H1 (cell line): ENCODE data around the gene HENMT1. TPM values are rescaled to one million over a fixed set of nuclear protein-coding genes. Genes with fewer than 3 reads are reported as not detected.

ENCODE experiments used
- BACH1 ChIP-seq: IDR thresholded peaks from 2 replicates; pipeline ENCODE4 v1.6.1; 2012; ENCODE audit warnings: low read length, improper control_type of control experiment
- BRCA1 ChIP-seq: IDR thresholded peaks from 2 replicates; pipeline ENCODE4 v1.6.1; 2012; ENCODE audit warnings: low read depth, low read length, improper control_type of control experiment
- CBX5 ChIP-seq: fragments of 300-800, 300-1000 bp; sonication (generic); IDR thresholded peaks from 2 replicates; pipeline ENCODE4 v1.7.1; 2016; ENCODE audit warnings: antibody characterized with exemption, low read length, low read depth
- FOSL1 ChIP-seq: IDR thresholded peaks from 2 replicates; pipeline ENCODE4 v1.6.1; 2011; ENCODE audit warnings: mild to moderate bottlenecking, low read depth, low read length, moderate library complexity; ENCODE audit not compliant: insufficient read depth
- HDAC6 ChIP-seq: IDR thresholded peaks from one replicate; pipeline ENCODE4 v1.7.1; 2012; ENCODE audit warnings: low read depth, mild to moderate bottlenecking, inconsistent platforms, low read length, moderate library complexity
- POLR2AphosphoS5 ChIP-seq: IDR thresholded peaks from 2 replicates; pipeline ENCODE4 v1.6.1; 2011; ENCODE audit warnings: low read depth, low read length
- RAD21 ChIP-seq, 2 experiments: IDR thresholded peaks in 1 of 2; conservative IDR thresholded peaks in 1 of 2; 2 replicates each; pipeline ENCODE4 v1.6.1; 2011; ENCODE audit warnings: low read depth in 2 of 2, low read length in 2 of 2, improper control_type of control experiment in 1 of 2, inconsistent platforms in 1 of 2, mild to moderate bottlenecking in 1 of 2, moderate library complexity in 1 of 2
- RFX5 ChIP-seq: IDR thresholded peaks from 2 replicates; pipeline ENCODE4 v1.6.1; 2011; ENCODE audit warnings: low read depth, low read length, improper control_type of control experiment, borderline replicate concordance
- ZNF274 ChIP-seq: IDR thresholded peaks from 2 replicates; pipeline ENCODE4 v1.7.0; 2012; ENCODE audit warnings: low read length, borderline replicate concordance; ENCODE audit errors: extremely low read depth
- polyA plus RNA-seq, 7 experiments: library from polyadenylated mRNA; depleted of rRNA in 3 of 7; stranded (reverse) in 5 of 7; unstranded in 2 of 7; fragments of >200 nt in 5 of 7; fragments of 200-250 nt in 2 of 7; gene quantifications; 1 replicate in 5 of 7; 2 replicates in 1 of 7; 4 replicates in 1 of 7; pipeline versions ENCODE4 v1.2.1 to v1.2.3, GENCODE V29; 2011 to 2013; ENCODE audit warnings: missing spikeins in 2 of 7, mixed read lengths in 2 of 7
- total RNA-seq: library from RNA; stranded (reverse); fragmentation: NEBNext Ultra II Directional; extraction: Animal tissue kit (Norgen Biotek cat#: 25700); gene quantifications from 2 replicates; pipeline ENCODE4 v1.2.1, GENCODE V29; 2021
- TF ChIP-seq, protein P1 (sequence below): fragments of 300-600 bp; sonication (generic); IDR thresholded peaks from 2 replicates; pipeline ENCODE4 v1.7.1; 2012; ENCODE audit warnings: low read length, moderate library complexity, mild to moderate bottlenecking, inconsistent platforms; ENCODE audit not compliant: insufficient replicate concordance

Gene HENMT1
- total and polyA plus RNA-seq, 2 of the 8 experiments (the other 6 are each of a cell fraction or from before 2014, with no cell fraction given), result 2.9 to 5.6 TPM

DNA sequence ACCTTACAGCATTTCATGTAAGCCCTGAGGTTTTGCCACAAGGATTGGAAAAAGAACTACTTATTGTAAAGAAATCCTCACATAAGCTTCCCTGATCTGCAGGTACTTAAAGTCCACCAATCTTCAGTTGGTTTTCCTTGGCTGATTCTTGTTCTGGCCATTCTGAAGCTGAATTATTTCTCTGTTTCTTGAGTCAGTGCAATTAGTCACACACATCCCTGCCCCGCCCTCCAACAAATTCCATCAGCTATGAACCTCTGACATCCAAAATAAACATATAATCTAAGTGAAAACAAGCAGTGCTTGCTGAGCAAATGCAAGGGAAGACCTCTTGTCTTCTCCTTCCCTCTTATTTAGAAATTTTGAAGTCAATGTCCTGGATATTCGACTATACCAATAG lies 43.6 kb upstream of the HENMT1 start (continued):
- TF ChIP-seq, protein P1, sequence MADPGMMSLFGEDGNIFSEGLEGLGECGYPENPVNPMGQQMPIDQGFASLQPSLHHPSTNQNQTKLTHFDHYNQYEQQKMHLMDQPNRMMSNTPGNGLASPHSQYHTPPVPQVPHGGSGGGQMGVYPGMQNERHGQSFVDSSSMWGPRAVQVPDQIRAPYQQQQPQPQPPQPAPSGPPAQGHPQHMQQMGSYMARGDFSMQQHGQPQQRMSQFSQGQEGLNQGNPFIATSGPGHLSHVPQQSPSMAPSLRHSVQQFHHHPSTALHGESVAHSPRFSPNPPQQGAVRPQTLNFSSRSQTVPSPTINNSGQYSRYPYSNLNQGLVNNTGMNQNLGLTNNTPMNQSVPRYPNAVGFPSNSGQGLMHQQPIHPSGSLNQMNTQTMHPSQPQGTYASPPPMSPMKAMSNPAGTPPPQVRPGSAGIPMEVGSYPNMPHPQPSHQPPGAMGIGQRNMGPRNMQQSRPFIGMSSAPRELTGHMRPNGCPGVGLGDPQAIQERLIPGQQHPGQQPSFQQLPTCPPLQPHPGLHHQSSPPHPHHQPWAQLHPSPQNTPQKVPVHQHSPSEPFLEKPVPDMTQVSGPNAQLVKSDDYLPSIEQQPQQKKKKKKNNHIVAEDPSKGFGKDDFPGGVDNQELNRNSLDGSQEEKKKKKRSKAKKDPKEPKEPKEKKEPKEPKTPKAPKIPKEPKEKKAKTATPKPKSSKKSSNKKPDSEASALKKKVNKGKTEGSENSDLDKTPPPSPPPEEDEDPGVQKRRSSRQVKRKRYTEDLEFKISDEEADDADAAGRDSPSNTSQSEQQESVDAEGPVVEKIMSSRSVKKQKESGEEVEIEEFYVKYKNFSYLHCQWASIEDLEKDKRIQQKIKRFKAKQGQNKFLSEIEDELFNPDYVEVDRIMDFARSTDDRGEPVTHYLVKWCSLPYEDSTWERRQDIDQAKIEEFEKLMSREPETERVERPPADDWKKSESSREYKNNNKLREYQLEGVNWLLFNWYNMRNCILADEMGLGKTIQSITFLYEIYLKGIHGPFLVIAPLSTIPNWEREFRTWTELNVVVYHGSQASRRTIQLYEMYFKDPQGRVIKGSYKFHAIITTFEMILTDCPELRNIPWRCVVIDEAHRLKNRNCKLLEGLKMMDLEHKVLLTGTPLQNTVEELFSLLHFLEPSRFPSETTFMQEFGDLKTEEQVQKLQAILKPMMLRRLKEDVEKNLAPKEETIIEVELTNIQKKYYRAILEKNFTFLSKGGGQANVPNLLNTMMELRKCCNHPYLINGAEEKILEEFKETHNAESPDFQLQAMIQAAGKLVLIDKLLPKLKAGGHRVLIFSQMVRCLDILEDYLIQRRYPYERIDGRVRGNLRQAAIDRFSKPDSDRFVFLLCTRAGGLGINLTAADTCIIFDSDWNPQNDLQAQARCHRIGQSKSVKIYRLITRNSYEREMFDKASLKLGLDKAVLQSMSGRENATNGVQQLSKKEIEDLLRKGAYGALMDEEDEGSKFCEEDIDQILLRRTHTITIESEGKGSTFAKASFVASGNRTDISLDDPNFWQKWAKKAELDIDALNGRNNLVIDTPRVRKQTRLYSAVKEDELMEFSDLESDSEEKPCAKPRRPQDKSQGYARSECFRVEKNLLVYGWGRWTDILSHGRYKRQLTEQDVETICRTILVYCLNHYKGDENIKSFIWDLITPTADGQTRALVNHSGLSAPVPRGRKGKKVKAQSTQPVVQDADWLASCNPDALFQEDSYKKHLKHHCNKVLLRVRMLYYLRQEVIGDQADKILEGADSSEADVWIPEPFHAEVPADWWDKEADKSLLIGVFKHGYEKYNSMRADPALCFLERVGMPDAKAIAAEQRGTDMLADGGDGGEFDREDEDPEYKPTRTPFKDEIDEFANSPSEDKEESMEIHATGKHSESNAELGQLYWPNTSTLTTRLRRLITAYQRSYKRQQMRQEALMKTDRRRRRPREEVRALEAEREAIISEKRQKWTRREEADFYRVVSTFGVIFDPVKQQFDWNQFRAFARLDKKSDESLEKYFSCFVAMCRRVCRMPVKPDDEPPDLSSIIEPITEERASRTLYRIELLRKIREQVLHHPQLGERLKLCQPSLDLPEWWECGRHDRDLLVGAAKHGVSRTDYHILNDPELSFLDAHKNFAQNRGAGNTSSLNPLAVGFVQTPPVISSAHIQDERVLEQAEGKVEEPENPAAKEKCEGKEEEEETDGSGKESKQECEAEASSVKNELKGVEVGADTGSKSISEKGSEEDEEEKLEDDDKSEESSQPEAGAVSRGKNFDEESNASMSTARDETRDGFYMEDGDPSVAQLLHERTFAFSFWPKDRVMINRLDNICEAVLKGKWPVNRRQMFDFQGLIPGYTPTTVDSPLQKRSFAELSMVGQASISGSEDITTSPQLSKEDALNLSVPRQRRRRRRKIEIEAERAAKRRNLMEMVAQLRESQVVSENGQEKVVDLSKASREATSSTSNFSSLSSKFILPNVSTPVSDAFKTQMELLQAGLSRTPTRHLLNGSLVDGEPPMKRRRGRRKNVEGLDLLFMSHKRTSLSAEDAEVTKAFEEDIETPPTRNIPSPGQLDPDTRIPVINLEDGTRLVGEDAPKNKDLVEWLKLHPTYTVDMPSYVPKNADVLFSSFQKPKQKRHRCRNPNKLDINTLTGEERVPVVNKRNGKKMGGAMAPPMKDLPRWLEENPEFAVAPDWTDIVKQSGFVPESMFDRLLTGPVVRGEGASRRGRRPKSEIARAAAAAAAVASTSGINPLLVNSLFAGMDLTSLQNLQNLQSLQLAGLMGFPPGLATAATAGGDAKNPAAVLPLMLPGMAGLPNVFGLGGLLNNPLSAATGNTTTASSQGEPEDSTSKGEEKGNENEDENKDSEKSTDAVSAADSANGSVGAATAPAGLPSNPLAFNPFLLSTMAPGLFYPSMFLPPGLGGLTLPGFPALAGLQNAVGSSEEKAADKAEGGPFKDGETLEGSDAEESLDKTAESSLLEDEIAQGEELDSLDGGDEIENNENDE, result no peak
- no peak for TF ChIP-seq HDAC6
- no peak for TF ChIP-seq RAD21 (IDR thresholded peaks at IDR 0.05 in 1 of 2, conservative IDR thresholded peaks at IDR 0.05 in 1 of 2; ENCODE audit: low read depth in 2 of 2, low read length in 2 of 2)
- no peak for TF ChIP-seq BACH1
- TF ChIP-seq RFX5, result no peak
- no peak for TF ChIP-seq POLR2AphosphoS5
- no peak for TF ChIP-seq CBX5
- TF ChIP-seq FOSL1, result no peak
- TF ChIP-seq BRCA1, result no peak
- no peak for TF ChIP-seq ZNF274
